Measurements from ENCODE around the gene MYO9B. TPM values are rescaled to one million over a fixed set of nuclear protein-coding genes. Genes with fewer than 3 reads are reported as not detected.

The MYO9B gene
- total RNA-seq, 1 donor = 99.3 TPM

DNA sequence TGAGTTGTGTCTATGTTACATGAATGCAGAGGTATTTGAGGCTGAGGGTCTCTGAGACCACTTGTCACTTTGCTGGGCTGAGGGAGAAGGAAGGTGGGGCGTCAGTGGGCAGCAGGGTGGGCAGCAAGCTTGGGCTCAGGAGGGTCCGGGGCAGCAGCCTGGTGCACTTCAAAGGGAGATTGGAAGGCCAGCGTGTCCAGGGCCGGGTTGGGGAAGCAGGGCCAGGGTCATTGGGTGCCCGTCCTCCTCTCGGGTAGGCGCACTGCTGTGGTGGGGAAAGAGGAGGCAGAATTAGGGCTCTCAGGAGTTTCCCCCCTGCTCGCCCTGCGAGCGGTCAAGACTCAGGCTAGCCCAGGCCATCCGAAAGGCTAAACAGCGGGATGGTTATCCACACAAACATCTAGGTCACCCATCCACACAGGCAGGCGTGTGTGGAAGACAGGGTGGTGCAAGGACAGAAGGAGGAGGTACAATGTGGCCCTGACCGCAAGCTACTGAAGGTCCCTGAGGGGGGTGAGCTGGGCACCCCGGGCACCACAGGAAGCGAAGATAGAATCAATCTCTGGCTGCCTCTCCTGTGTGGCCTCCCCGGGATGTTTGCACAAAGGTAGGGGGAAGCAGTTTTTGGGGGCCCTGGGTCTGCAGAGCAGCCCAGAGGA, 37.7 kb downstream of the MYO9B start:
- TF ChIP-seq, protein P1, sequence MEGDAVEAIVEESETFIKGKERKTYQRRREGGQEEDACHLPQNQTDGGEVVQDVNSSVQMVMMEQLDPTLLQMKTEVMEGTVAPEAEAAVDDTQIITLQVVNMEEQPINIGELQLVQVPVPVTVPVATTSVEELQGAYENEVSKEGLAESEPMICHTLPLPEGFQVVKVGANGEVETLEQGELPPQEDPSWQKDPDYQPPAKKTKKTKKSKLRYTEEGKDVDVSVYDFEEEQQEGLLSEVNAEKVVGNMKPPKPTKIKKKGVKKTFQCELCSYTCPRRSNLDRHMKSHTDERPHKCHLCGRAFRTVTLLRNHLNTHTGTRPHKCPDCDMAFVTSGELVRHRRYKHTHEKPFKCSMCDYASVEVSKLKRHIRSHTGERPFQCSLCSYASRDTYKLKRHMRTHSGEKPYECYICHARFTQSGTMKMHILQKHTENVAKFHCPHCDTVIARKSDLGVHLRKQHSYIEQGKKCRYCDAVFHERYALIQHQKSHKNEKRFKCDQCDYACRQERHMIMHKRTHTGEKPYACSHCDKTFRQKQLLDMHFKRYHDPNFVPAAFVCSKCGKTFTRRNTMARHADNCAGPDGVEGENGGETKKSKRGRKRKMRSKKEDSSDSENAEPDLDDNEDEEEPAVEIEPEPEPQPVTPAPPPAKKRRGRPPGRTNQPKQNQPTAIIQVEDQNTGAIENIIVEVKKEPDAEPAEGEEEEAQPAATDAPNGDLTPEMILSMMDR (IDR thresholded peaks at IDR 0.05; ENCODE audit: insufficient read depth, low read depth, low read length) = no peak
- no peak for DNase-seq (ENCODE audit: low read depth)

DNA sequence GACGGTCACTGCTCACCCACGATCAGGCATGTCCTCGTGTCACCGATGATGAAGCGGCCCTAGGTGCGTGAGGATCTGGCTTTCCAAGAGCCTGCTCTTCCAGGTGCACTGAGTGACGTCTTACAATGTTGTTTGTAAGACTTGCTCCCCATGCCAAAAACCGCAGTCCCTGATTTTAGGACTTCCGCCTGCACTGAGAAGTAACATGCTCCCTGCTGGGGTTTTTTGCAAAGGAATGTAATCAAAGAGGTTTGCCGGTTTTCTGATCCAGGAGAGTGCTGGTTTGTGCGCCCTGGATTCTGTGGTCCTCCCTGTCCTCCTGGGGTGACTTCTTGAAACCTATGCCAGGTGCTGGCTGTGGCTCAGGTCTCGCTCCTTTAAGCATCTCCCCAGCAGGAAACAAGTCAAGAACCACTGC, 38.8 kb downstream of the MYO9B start:
- H3K4me3 ChIP-seq (ENCODE audit: low read depth, low read length) = no peak overlapping the region
- DNase-seq (ENCODE audit: low read depth) = peak; percentile 26
- TF ChIP-seq, protein P1 (IDR thresholded peaks at IDR 0.05; ENCODE audit: insufficient read depth, low read depth, low read length) = no peak

More for the DNA sequence above, 37.7 kb downstream of the MYO9B start:
- no peak overlapping the region for H3K4me3 ChIP-seq (ENCODE audit: low read depth, low read length)

DNA sequence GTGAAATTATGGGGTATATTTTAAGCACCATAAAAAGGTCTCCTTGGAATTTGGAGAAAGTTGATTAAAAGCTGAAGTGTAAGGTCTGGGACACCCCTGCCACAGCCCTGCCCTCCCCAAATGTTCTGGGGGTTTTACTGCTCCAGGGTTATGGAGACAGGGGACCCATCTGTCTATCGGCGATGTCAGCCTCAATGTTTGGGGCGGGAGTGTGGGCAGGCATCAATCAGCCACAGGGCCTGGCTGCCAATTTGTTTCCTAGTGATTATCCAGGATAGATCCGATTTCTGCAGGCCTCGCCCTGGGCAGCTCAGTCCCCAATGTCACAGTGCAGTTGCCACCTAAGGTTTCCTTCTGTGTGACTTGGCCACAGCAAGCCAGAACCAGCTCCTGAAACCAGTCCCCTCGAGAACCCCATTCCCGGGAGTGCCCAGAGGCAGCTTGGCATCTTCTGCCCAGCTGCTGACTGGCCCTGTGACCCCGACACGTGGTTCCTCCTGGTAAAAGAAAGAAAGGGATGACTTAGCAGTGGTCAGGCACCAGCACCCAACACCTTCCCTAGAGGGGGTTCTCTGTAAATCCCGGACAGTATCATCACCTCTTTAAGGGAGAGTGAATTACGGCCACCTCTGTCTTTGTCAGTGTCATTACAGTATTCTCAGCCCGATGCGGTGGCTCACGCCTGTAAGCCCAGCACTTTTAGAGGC, 41.6 kb downstream of the MYO9B start:
- no peak for DNase-seq (ENCODE audit: low read depth)
- H3K4me3 ChIP-seq (ENCODE audit: low read depth, low read length) = no peak overlapping the region
- TF ChIP-seq, protein P1 (IDR thresholded peaks at IDR 0.05; ENCODE audit: insufficient read depth, low read depth, low read length) = no peak

DNA sequence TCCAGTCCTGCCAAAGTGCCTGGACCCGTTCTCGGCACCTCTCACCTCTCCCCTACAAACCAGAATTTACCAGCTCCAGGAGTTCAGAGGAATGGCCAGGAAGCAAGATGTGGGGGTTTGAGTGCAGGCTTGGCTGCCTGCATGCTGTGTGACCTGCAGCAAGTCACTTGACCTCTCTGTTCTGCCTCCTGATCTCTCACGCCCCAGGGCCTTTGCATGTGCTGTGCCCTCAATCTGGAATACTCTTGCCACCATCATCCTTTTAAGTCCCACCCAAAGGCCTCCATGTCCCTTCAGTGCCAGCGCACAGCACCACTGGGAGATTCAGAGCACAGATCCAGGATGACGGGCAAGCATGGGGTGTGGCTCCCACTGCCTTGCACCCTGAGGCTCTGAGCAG, 43.4 kb downstream of the MYO9B start:
- TF ChIP-seq, protein P1 (IDR thresholded peaks at IDR 0.05; ENCODE audit: insufficient read depth, low read depth, low read length) = no peak
- H3K4me3 ChIP-seq (ENCODE audit: low read depth, low read length) = no peak overlapping the region
- DNase-seq (ENCODE audit: low read depth) = no peak

DNA sequence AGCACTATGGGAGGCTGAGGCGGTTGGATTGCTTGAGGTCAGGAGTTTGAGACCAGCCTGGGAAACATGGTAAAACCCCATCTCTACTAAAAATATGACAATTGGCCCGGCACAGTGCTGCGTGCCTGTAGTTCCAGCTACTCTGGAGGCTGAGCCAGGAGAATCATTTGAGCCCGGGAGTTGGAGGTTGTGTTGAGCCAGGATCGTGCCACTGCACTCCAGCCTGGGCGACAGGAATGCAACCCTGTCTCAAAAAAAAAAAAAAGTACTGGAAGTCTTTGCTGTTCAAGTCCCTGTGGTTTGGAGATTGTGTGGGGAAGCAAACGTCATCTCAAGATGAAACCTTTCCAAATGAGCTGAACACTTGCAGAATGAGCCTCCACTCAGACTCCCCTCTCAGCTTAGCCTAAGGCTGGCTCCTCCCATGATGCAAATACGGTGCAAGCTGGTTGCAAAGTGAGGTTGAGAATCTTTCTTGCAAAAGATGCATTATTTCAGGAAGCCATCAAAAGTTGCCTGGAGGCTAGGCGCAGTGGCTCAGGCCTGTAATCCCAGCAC, 46.2 kb downstream of the MYO9B start:
- TF ChIP-seq, protein P1 (IDR thresholded peaks at IDR 0.05; ENCODE audit: insufficient read depth, low read depth, low read length) = no peak
- DNase-seq (ENCODE audit: low read depth) = peak; percentile 48
- no peak overlapping the region for H3K4me3 ChIP-seq (ENCODE audit: low read depth, low read length)

DNA sequence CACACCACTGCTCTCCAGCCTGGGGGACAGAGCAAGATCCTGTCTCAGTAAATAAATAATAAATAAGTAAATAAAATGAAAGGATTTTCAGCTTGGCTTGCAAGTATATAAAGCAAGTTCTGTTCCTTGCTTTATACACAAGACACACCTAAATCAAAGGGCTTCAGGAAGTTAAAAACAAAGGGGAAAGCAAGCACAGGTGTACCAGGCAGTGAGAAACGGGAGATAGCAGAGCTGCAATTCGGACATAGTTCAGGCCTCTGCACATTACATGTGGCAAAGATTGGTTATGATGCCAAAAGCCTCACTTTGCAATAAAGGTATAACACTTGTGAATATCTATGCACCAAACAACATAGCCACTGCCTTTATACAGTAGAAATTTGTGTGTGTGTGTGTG, 47.5 kb downstream of the MYO9B start:
- DNase-seq (ENCODE audit: low read depth) = no peak
- no peak overlapping the region for H3K4me3 ChIP-seq (ENCODE audit: low read depth, low read length)
- TF ChIP-seq, protein P1 (IDR thresholded peaks at IDR 0.05; ENCODE audit: insufficient read depth, low read depth, low read length) = no peak
